HG03060 (cell line): Measurements from ENCODE around the gene CUZD1.

Experiments used
- ATAC-seq: cut with Tn5 transposase; IDR thresholded peaks from one replicate; pipeline ENCODE4 v1.9.1; 2021; ENCODE audit warnings: low read depth, moderate number of reproducible peaks; ENCODE audit not compliant: unreplicated experiment

The CUZD1 gene

GRCh38 chr10:122822973-122823690 is 22.5 kb downstream of the CUZD1 start:
- ATAC-seq, result no peak

- no peak for ATAC-seq
These were observed 23.8 kb downstream of the CUZD1 start for GRCh38 chr10:122821808-122822207.

- no peak for ATAC-seq
These were observed 30.2 kb downstream of the CUZD1 start for GRCh38 chr10:122815458-122815857.

- ATAC-seq, result no peak
These were observed 31.2 kb downstream of the CUZD1 start for GRCh38 chr10:122814493-122814892.

- ATAC-seq, result no peak
These were observed 32.9 kb downstream of the CUZD1 start for GRCh38 chr10:122812751-122813150.

- no peak for ATAC-seq
These were observed 43.4 kb downstream of the CUZD1 start for GRCh38 chr10:122802282-122802681.

GRCh38 chr10:122798704-122799231 is 46.9 kb downstream of the CUZD1 start:
- ATAC-seq, result no peak

GRCh38 chr10:122796796-122797195 is 48.9 kb downstream of the CUZD1 start:
- ATAC-seq, result no peak

GRCh38 chr10:122795924-122796323 is 49.7 kb downstream of the CUZD1 start:
- no peak for ATAC-seq

GRCh38 chr10:122786269-122786668 is 59.4 kb downstream of the CUZD1 start:
- no peak for ATAC-seq

GRCh38 chr10:122782911-122783310 is 62.7 kb downstream of the CUZD1 start:
- ATAC-seq, result no peak
